SU-DHL-6 (cell line): ENCODE measurements around the gene OAT.

Experiments
- H2AFZ ChIP-seq: fragments of 200-600 bp; sonication (generic); 2 replicates; pipeline ENCODE4 v1.6.1; 2014; ENCODE audit warnings: low read depth, mild to moderate bottlenecking, moderate library complexity, mixed read lengths, antibody characterized with exemption, low read length; ENCODE audit not compliant: severe bottlenecking
- H3F3A ChIP-seq: fragments of 200-600 bp; shearing (Covaris generic); 2 replicates; pipeline ENCODE4 v1.6.0; 2016; ENCODE audit warnings: antibody characterized with exemption, mild to moderate bottlenecking; ENCODE audit not compliant: insufficient read depth
- H3K27ac ChIP-seq: fragments of 200-600 bp; sonication (generic); 2 replicates; pipeline ENCODE4 v1.5.1; 2016; ENCODE audit warnings: low read depth, mild to moderate bottlenecking, low read length, moderate library complexity, mixed read lengths
- H3K27me3 ChIP-seq: fragments of 200-600 bp; sonication (generic), shearing (Covaris generic); 2 replicates; pipeline ENCODE4 v1.6.0; 2014; ENCODE audit warnings: mild to moderate bottlenecking, low read length
- H3K36me3 ChIP-seq: fragments of 200-600 bp; sonication (generic); 2 replicates; pipeline ENCODE4 v1.6.1; 2014; ENCODE audit warnings: mild to moderate bottlenecking, low read length, mixed read lengths
- H3K4me2 ChIP-seq: fragments of 300-600, 200-600 bp; shearing (Covaris generic), sonication (generic); 2 replicates; pipeline ENCODE4 v1.6.0; 2014; ENCODE audit warnings: low read length, low read depth, mild to moderate bottlenecking; ENCODE audit not compliant: poor library complexity, severe bottlenecking
- H3K4me3 ChIP-seq: fragments of 200-600 bp; sonication (generic); 2 replicates; pipeline ENCODE4 v1.5.1; 2014; ENCODE audit warnings: antibody characterized with exemption, low read length, mild to moderate bottlenecking, mixed read lengths; ENCODE audit not compliant: insufficient read depth, poor library complexity, severe bottlenecking
- H3K79me2 ChIP-seq: fragments of 200-600 bp; sonication (generic); 2 replicates; pipeline ENCODE4 v1.6.1; 2014; ENCODE audit warnings: mild to moderate bottlenecking, low read length, moderate library complexity; ENCODE audit not compliant: insufficient read depth
- H3K9ac ChIP-seq: fragments of 200-600 bp; sonication (generic); 2 replicates; pipeline ENCODE4 v1.7.0; 2014; ENCODE audit warnings: mild to moderate bottlenecking, low read length
- H3K9me2 ChIP-seq: fragments of 200-600 bp; sonication (generic); replicated peaks from 2 replicates; pipeline ENCODE4 v1.6.1; 2014; ENCODE audit warnings: low read length; ENCODE audit not compliant: insufficient read depth
- H3K9me3 ChIP-seq: fragments of 200-600 bp; sonication (generic); 2 replicates; pipeline ENCODE4 v1.6.1; 2014; ENCODE audit warnings: low read length, mixed read lengths; ENCODE audit not compliant: insufficient read depth
- H4K20me1 ChIP-seq: fragments of 200-600 bp; sonication (generic); 2 replicates; pipeline ENCODE4 v1.6.1; 2014; ENCODE audit warnings: low read depth, mild to moderate bottlenecking, antibody characterized with exemption, low read length, moderate library complexity, mixed read lengths
- EZH2phosphoT487 ChIP-seq: fragments of 200-600 bp; sonication (generic), shearing (Covaris generic); conservative IDR thresholded peaks from 2 replicates; pipeline ENCODE4 v1.6.1; 2018; ENCODE audit warnings: mild to moderate bottlenecking, antibody characterized with exemption, low read length, moderate library complexity, mixed read lengths
- TF ChIP-seq, protein P1 (sequence below): fragments of 200-600 bp; sonication (generic); IDR thresholded peaks from one replicate; pipeline ENCODE4 v1.5.1; 2017; ENCODE audit warnings: antibody characterized with exemption, mild to moderate bottlenecking, low read length, moderate library complexity; ENCODE audit not compliant: insufficient read depth, poor library complexity, severe bottlenecking

The OAT gene

DNA sequence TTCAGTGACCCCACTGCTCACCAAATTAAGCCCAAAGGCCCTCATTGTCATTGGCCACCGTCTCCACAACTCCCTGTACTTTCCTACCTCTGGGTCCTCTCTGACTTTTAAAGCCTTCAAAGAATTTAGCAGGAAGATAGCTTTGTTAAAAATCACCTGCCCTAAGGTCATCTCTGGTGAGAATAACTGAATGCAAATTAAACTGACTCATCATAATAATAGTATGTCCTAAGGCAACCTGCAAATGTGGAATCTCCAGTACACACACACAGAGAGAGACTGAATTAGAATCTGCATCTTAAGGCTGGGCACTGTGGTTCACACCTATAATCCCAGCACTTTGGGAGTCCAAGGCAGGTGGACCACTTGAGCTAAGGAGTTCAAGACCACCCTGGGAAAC, 24.1 kb downstream of the OAT start:
- TF ChIP-seq EZH2phosphoT487 = no peak
- TF ChIP-seq, protein P1, sequence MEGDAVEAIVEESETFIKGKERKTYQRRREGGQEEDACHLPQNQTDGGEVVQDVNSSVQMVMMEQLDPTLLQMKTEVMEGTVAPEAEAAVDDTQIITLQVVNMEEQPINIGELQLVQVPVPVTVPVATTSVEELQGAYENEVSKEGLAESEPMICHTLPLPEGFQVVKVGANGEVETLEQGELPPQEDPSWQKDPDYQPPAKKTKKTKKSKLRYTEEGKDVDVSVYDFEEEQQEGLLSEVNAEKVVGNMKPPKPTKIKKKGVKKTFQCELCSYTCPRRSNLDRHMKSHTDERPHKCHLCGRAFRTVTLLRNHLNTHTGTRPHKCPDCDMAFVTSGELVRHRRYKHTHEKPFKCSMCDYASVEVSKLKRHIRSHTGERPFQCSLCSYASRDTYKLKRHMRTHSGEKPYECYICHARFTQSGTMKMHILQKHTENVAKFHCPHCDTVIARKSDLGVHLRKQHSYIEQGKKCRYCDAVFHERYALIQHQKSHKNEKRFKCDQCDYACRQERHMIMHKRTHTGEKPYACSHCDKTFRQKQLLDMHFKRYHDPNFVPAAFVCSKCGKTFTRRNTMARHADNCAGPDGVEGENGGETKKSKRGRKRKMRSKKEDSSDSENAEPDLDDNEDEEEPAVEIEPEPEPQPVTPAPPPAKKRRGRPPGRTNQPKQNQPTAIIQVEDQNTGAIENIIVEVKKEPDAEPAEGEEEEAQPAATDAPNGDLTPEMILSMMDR = no peak
- H2AFZ ChIP-seq = no peak overlapping the region
- H3K9me3 ChIP-seq = no peaks in the 10 kb centered on the region
- H3K9me2 ChIP-seq = no peaks in the 10 kb centered on the region
- H3K79me2 ChIP-seq = no peaks in the 10 kb centered on the region
- no peak overlapping the region for H3K4me2 ChIP-seq
- no peak overlapping the region for H3K4me3 ChIP-seq
- H3F3A ChIP-seq = no peaks in the 10 kb centered on the region
- H3K27ac ChIP-seq = no peak overlapping the region
- no peaks in the 10 kb centered on the region for H4K20me1 ChIP-seq
- no peaks in the 10 kb centered on the region for H3K27me3 ChIP-seq
- no peak overlapping the region for H3K9ac ChIP-seq
- no peaks in the 10 kb centered on the region; the same call in 1 of the 2 replicates for H3K36me3 ChIP-seq

DNA sequence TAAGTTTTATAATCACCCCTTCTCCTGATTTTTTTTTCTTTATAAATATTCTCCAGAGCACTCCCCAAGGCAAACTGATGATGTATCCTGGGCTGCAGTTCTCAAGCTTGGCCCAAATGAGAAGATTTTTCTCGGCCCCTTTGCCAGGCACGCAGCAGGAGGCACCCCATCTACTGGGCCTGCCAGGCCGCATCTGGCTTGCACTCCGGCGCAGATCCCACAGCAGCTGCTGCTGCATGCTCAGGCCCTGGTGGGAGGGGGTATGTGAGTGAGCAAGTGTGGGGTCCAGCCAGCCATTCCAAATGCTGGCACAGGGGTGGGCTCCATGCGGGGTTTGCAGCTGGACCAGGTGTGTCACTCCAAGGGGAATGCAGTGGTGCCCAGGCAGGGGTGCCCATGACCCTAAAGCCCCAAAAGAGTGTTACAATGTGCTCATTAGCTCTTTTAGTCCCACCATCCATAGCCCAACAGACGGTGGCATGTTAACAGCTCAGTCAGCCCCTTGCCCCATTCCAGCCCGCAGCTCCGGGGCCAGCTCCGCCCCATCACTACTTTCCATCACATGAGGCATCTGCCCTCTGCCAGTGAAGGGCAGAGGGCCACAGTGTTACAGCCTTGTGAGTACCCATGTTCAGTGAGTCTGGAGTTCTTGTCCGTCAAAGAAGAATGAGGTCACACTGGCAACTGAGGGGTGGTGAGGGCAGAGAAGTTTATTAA, 25.9 kb downstream of the OAT start:
- Histone ChIP-seq H3K9ac (no peak overlapping the region), H4K20me1 (no peaks in the 10 kb centered on the region), H3K79me2 (no peaks in the 10 kb centered on the region), H2AFZ (no peak overlapping the region), H3K9me2 (no peaks in the 10 kb centered on the region), H3K36me3 (no peaks in the 10 kb centered on the region; the same call in 1 of the 2 replicates), H3K9me3 (no peaks in the 10 kb centered on the region), H3K4me2 (no peak overlapping the region), H3K27me3 (no peaks in the 10 kb centered on the region), H3F3A (no peaks in the 10 kb centered on the region), H3K27ac (no peak overlapping the region), H3K4me3 (no peak overlapping the region)
- TF ChIP-seq EZH2phosphoT487 = no peak
- TF ChIP-seq, protein P1 = no peak

GRCh38 chr10:124390471-124391187, 28.1 kb downstream of the OAT start:
- H3K9ac ChIP-seq = no peak overlapping the region
- H3F3A ChIP-seq = no peaks in the 10 kb centered on the region
- H2AFZ ChIP-seq = no peak overlapping the region
- H4K20me1 ChIP-seq = no peaks in the 10 kb centered on the region
- no peak overlapping the region for H3K4me2 ChIP-seq
- H3K27ac ChIP-seq = no peak overlapping the region
- TF ChIP-seq, protein P1 = no peak
- no peak for TF ChIP-seq EZH2phosphoT487
- no peaks in the 10 kb centered on the region for H3K36me3 ChIP-seq
- no peaks in the 10 kb centered on the region for H3K79me2 ChIP-seq
- H3K9me2 ChIP-seq = no peaks in the 10 kb centered on the region
- no peaks in the 10 kb centered on the region for H3K27me3 ChIP-seq
- H3K4me3 ChIP-seq = no peak overlapping the region
- no peaks in the 10 kb centered on the region for H3K9me3 ChIP-seq
